Vagina (tissue), 2 donors: ENCODE data around the gene TTC9.

Source experiments
- CTCF ChIP-seq, 3 experiments: fragments of 450-650 bp in 2 of 3; fragments of 200-600 bp in 1 of 3; sonication (generic) in 1 of 3; IDR thresholded peaks; one replicate each; pipeline ENCODE4 v1.5.1; 2017 to 2019; ENCODE audit warnings: antibody characterized with exemption in 3 of 3, mild to moderate bottlenecking in 2 of 3, moderate library complexity in 2 of 3
- POLR2A ChIP-seq, 2 donors: fragments of 450-650 bp; IDR thresholded peaks; one replicate each; pipeline ENCODE4 v1.6.1; 2017; ENCODE audit warnings: antibody characterized with exemption in 2 of 2, mild to moderate bottlenecking in 2 of 2, moderate library complexity in 2 of 2

GRCh38 chr14:70699646-70700045 lies 57.9 kb downstream of the TTC9 start:
- TF ChIP-seq CTCF (IDR thresholded peaks at IDR 0.05) (no peak), POLR2A (IDR thresholded peaks at IDR 0.05) (no peak)
